Neural cell (in vitro differentiated cells): Measurements from ENCODE around the gene CARS2. TPM values are rescaled to one million over a fixed set of nuclear protein-coding genes. Genes with fewer than 3 reads are reported as not detected.
"Not testable (repeated sequence)": the region's sequence is repeated elsewhere in the genome, so short reads cannot be mapped to it uniquely, and the experiment has no call there.

Experiments used
- H2AFZ ChIP-seq: fragments of 200-600, 300-800 bp; sonication (generic), shearing (Covaris generic); 2 replicates; pipeline ENCODE4 v1.6.0; 2014; ENCODE audit warnings: low read depth, mild to moderate bottlenecking, antibody characterized with exemption, low read length, moderate library complexity
- H3F3A ChIP-seq: fragments of 200-600 bp; shearing (Covaris generic); 2 replicates; pipeline ENCODE4 v1.6.1; 2016; ENCODE audit warnings: mild to moderate bottlenecking, moderate library complexity, mixed read lengths, antibody characterized with exemption, low read length; ENCODE audit not compliant: insufficient read depth, poor library complexity, severe bottlenecking
- H3K27ac ChIP-seq: fragments of 200-600, 300-800 bp; sonication (generic), shearing (Covaris generic); 2 replicates; pipeline ENCODE4 v1.5.1; 2014; ENCODE audit warnings: mild to moderate bottlenecking, low read length, moderate library complexity
- H3K27me3 ChIP-seq: fragments of 300-800, 200-600 bp; sonication (generic), shearing (Covaris generic); 2 replicates; pipeline ENCODE4 v1.6.0; 2014; ENCODE audit warnings: mild to moderate bottlenecking, low read depth, low read length, moderate library complexity; ENCODE audit not compliant: insufficient read depth
- H3K36me3 ChIP-seq: fragments of 300-800, 200-600 bp; sonication (generic), shearing (Covaris generic); 2 replicates; pipeline ENCODE4 v1.5.1; 2014; ENCODE audit warnings: mild to moderate bottlenecking, antibody characterized with exemption, low read length, moderate library complexity; ENCODE audit not compliant: insufficient read depth
- H3K4me2 ChIP-seq: fragments of 300-800, 200-600 bp; sonication (generic), shearing (Covaris generic); 2 replicates; pipeline ENCODE4 v1.6.0; 2014; ENCODE audit warnings: mild to moderate bottlenecking, low read length
- H3K4me3 ChIP-seq: fragments of 300-800, 200-600 bp; sonication (generic), shearing (Covaris generic); 2 replicates; pipeline ENCODE4 v1.5.1; 2014; ENCODE audit warnings: mild to moderate bottlenecking, low read length, moderate library complexity
- H3K79me2 ChIP-seq: fragments of 200-600 bp; shearing (Covaris generic); replicated peaks from 2 replicates; pipeline ENCODE4 v1.6.0; 2014; ENCODE audit warnings: mild to moderate bottlenecking, low read length, moderate library complexity; ENCODE audit not compliant: insufficient read depth
- H3K9ac ChIP-seq: fragments of 300-800, 200-600 bp; sonication (generic), shearing (Covaris generic); 2 replicates; pipeline ENCODE4 v1.6.1; 2016; ENCODE audit warnings: mild to moderate bottlenecking, low read length, mixed read lengths
- H3K9me2 ChIP-seq: fragments of 200-600 bp; shearing (Covaris generic); 2 replicates; pipeline ENCODE4 v1.6.1; 2016; ENCODE audit warnings: mild to moderate bottlenecking, low read length, mixed read lengths; ENCODE audit not compliant: insufficient read depth
- H3K9me3 ChIP-seq: fragments of 200-600, 300-800 bp; sonication (generic), shearing (Covaris generic); 2 replicates; pipeline ENCODE4 v1.6.1; 2016; ENCODE audit warnings: mild to moderate bottlenecking, mixed run types, low read length, moderate library complexity, mixed read lengths
- H4K20me1 ChIP-seq: fragments of 200-600 bp; shearing (Covaris generic); 2 replicates; pipeline ENCODE4 v1.6.1; 2016; ENCODE audit warnings: mild to moderate bottlenecking, mixed run types; ENCODE audit not compliant: insufficient read depth
- CTCF ChIP-seq: fragments of 450-650 bp; IDR thresholded peaks from 2 replicates; pipeline ENCODE4 v1.5.1; 2014; ENCODE audit warnings: antibody characterized with exemption, mild to moderate bottlenecking, moderate library complexity; ENCODE audit not compliant: poor library complexity, severe bottlenecking
- EP300 ChIP-seq: fragments of 450-650 bp; conservative IDR thresholded peaks from 2 replicates; pipeline ENCODE4 v1.6.1; 2014; ENCODE audit warnings: antibody characterized with exemption, mild to moderate bottlenecking, moderate library complexity; ENCODE audit not compliant: poor library complexity, severe bottlenecking
- EZH2 ChIP-seq: fragments of 200-600, 300-800 bp; shearing (Covaris generic), sonication (generic); IDR thresholded peaks from 2 replicates; pipeline ENCODE4 v1.6.1; 2014; ENCODE audit warnings: antibody characterized with exemption, low read length, borderline replicate concordance, mild to moderate bottlenecking; ENCODE audit not compliant: insufficient read depth, poor library complexity, severe bottlenecking
- MXI1 ChIP-seq: fragments of 450-650 bp; conservative IDR thresholded peaks from 2 replicates; pipeline ENCODE4 v1.6.1; 2014; ENCODE audit warnings: antibody characterized with exemption, mild to moderate bottlenecking; ENCODE audit not compliant: poor library complexity, severe bottlenecking
- POLR2AphosphoS5 ChIP-seq: IDR thresholded peaks from 2 replicates; pipeline ENCODE4 v1.6.1; 2012
- RAD21 ChIP-seq: fragments of 450-650 bp; conservative IDR thresholded peaks from 2 replicates; pipeline ENCODE4 v1.6.1; 2014; ENCODE audit warnings: antibody characterized with exemption, mild to moderate bottlenecking, moderate library complexity
- REST ChIP-seq: IDR thresholded peaks from 2 replicates; pipeline ENCODE4 v1.6.1; 2012; ENCODE audit warnings: borderline replicate concordance
- SMC3 ChIP-seq: fragments of 450-650 bp; conservative IDR thresholded peaks from 2 replicates; pipeline ENCODE4 v1.6.1; 2014; ENCODE audit warnings: antibody characterized with exemption, mild to moderate bottlenecking, moderate library complexity; ENCODE audit not compliant: poor library complexity
- TAF1 ChIP-seq: IDR thresholded peaks from 2 replicates; pipeline ENCODE4 v1.6.1; 2012; ENCODE audit warnings: low read depth
- polyA plus RNA-seq: library from polyadenylated mRNA; depleted of rRNA; stranded (reverse); fragments of >200 nt; gene quantifications from 2 replicates; pipeline ENCODE4 v1.2.3, GENCODE V29; 2014

Gene CARS2
- polyA plus RNA-seq, 1 donor from 2014 or later, result 92.2 TPM

GRCh38 chr13:110702591-110703526 lies 3.1 kb downstream of the CARS2 start (continued):
- no peak for TF ChIP-seq MXI1

DNA sequence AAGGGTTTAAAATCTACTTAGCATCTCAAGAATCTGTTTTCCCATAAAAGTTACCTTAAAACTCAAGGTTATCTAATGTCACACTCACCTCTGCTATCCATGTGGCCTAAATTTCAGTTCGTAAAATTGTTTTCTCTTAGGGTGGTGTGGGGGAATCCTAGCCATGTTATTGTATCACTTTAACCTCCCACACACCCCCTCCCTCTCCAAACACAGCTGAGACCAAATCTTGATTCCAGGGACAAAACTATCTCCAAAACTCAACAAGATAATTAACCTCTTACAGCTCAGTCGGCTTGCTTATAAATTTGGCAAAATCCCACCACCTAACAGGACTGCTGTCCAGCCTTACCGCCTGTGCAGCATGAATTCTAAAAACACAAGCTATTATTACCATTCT lies 3.8 kb downstream of the CARS2 start:
- Histone ChIP-seq H3K9ac (no peak overlapping the region), H2AFZ (no peak overlapping the region), H3K9me2 (no peaks in the 10 kb centered on the region), H3K27me3 (no peaks in the 10 kb centered on the region), H3K9me3 (no peaks in the 10 kb centered on the region), H4K20me1 (no peaks in the 10 kb centered on the region), H3K4me3 (no peak overlapping the region), H3F3A (no peaks in the 10 kb centered on the region), H3K36me3 (no peaks in the 10 kb centered on the region), H3K27ac (no peak overlapping the region), H3K79me2 (peaks cover 17% of the 10 kb centered on the region), H3K4me2 (no peak overlapping the region)
- TF ChIP-seq POLR2AphosphoS5 (no peak), RAD21 (no peak), SMC3 (no peak), TAF1 (no peak), EP300 (no peak), REST (no peak), MXI1 (no peak)

DNA sequence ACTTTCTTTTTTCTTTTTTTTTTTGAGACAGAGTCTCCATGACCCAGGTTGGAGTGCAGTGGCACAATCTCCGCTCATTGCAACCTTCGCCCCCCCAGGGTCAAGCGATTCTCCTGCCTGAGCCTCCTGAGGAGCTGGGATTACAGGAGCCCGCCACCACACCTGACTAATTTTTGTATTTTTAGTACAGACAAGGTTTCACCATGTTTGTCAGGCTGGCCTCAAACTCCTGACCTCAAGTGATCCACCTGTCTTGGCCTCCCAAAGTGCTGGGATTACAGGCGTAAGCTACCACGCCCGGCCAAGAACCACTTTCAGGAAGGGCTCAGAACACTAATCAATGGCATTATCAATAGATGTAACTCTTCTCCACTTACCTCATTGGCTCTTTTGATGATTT lies 4.9 kb downstream of the CARS2 start:
- not testable (repeated sequence) for H3K9me3 ChIP-seq, H3F3A ChIP-seq, H3K9me2 ChIP-seq, H4K20me1 ChIP-seq, H2AFZ ChIP-seq, H3K36me3 ChIP-seq, H3K27ac ChIP-seq, H3K9ac ChIP-seq, H3K27me3 ChIP-seq, H3K4me2 ChIP-seq, H3K4me3 ChIP-seq
- H3K79me2 ChIP-seq, result peaks cover 17% of the 10 kb centered on the region

DNA sequence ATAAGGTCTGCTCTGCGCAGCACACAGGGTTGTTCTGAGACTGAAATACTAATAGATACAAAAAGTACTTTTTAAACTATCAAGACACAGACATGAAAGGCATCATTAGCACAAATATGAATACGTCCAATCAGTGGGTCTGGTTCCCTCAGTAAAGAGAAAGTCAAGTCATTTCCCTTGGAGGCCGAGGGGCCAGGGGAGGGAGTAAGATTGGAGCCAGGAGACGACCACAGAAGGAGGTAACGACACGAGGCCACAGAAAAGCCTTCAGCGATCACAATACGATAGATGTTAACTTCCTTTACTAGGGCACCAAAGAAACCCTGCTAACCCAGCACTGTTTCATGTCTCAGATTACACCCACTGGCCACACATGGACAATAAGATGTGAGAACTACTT lies 5.3 kb downstream of the CARS2 start:
- Histone ChIP-seq H3K4me3 (no peak overlapping the region), H3K27ac (no peak overlapping the region), H3K79me2 (peaks cover 17% of the 10 kb centered on the region), H3K9me2 (no peaks in the 10 kb centered on the region), H4K20me1 (no peaks in the 10 kb centered on the region), H2AFZ (no peak overlapping the region), H3F3A (no peaks in the 10 kb centered on the region), H3K36me3 (no peaks in the 10 kb centered on the region), H3K9me3 (no peaks in the 10 kb centered on the region), H3K27me3 (no peaks in the 10 kb centered on the region), H3K4me2 (no peak overlapping the region), H3K9ac (no peak overlapping the region)
- TF ChIP-seq RAD21, result no peak
- no peak for TF ChIP-seq REST
- no peak for TF ChIP-seq POLR2AphosphoS5
- TF ChIP-seq EZH2, result no peak
- TF ChIP-seq SMC3, result no peak
- TF ChIP-seq EP300, result no peak
- TF ChIP-seq TAF1, result no peak
- no peak for TF ChIP-seq MXI1
- TF ChIP-seq CTCF, result no peak
